SK-N-SH (cell line): Measurements from ENCODE around the gene TFR2. TPM values are rescaled to one million over a fixed set of nuclear protein-coding genes. Genes with fewer than 3 reads are reported as not detected.

Source experiments
- CTCF ChIA-PET: fragments of 300-600, 350-600 bp; formaldehyde crosslinking; extraction: SDS; loops from one replicate; lab custom pipeline; 2021; lab: Yijun Ruan, JAX
- POLR2A ChIA-PET: fragments of 350-600 bp; sonication (Branson Sonifier 250); formaldehyde crosslinking; extraction: SDS; loops from one replicate; lab custom pipeline; 2020; ENCODE audit warnings: antibody characterized with exemption, inconsistent platforms; lab: Yijun Ruan, JAX
- DNase-seq: peaks from one replicate; pipeline ENCODE4 v3.0.0; 2012
- H2AFZ ChIP-seq: fragments of 200-600 bp; sonication (generic); 2 replicates; pipeline ENCODE4 v1.8.1; 2016; ENCODE audit warnings: antibody characterized with exemption, mild to moderate bottlenecking, low read depth
- H3F3A ChIP-seq: fragments of 200-600 bp; sonication (generic); replicated peaks from 2 replicates; pipeline ENCODE3; 2016; ENCODE audit warnings: antibody characterized with exemption, mild to moderate bottlenecking; ENCODE audit not compliant: insufficient read depth
- H3K27ac ChIP-seq, 2 experiments: fragments of 200-500 bp in 1 of 2; fragments of 200-600 bp in 1 of 2; sonication (Bioruptor generic) in 1 of 2; sonication (generic), shearing (Covaris generic) in 1 of 2; 2 replicates each; pipeline versions ENCODE4 v1.5.1 to v1.6.1; 2014 to 2016; ENCODE audit warnings: low read depth in 2 of 2, inconsistent platforms in 1 of 2, low read length in 1 of 2, mild to moderate bottlenecking in 1 of 2, mixed read lengths in 1 of 2
- H3K27me3 ChIP-seq: fragments of 200-600 bp; sonication (generic), shearing (Covaris generic); 2 replicates; pipeline ENCODE4 v1.6.1; 2016; ENCODE audit warnings: mixed run types; ENCODE audit not compliant: insufficient read depth
- H3K36me3 ChIP-seq, 2 experiments: fragments of 200-500 bp in 1 of 2; fragments of 200-600 bp in 1 of 2; sonication (Bioruptor generic) in 1 of 2; sonication (generic) in 1 of 2; replicated peaks in 1 of 2; 2 replicates each; pipeline versions ENCODE3 to v1.5.1; 2014 to 2016; ENCODE audit warnings: low read length in 1 of 2, mild to moderate bottlenecking in 1 of 2; ENCODE audit not compliant: insufficient read depth in 2 of 2, control insufficient read depth in 1 of 2
- H3K4me1 ChIP-seq, 2 experiments: fragments of 200-500 bp in 1 of 2; fragments of 200-600 bp in 1 of 2; sonication (Bioruptor generic) in 1 of 2; sonication (generic), shearing (Covaris generic) in 1 of 2; 2 replicates each; pipeline versions ENCODE4 v1.5.1 to v1.6.1; 2014 to 2016; ENCODE audit warnings: low read depth in 1 of 2, low read length in 1 of 2, mixed run types in 1 of 2; ENCODE audit not compliant: insufficient read depth in 2 of 2, control insufficient read depth in 1 of 2
- H3K4me2 ChIP-seq: fragments of 200-600 bp; sonication (generic), shearing (Covaris generic); 2 replicates; pipeline ENCODE4 v1.6.1; 2017; ENCODE audit warnings: mixed run types
- H3K4me3 ChIP-seq, 2 experiments: fragments of 200-500 bp in 1 of 2; fragments of 200-600 bp in 1 of 2; sonication (Bioruptor generic) in 1 of 2; sonication (generic), shearing (Covaris generic) in 1 of 2; 2 replicates each; pipeline versions ENCODE4 v1.5.1 to v1.8.1; 2014 to 2016; ENCODE audit warnings: low read depth in 2 of 2, inconsistent platforms in 1 of 2, low read length in 1 of 2, mild to moderate bottlenecking in 1 of 2, mixed read lengths in 1 of 2, moderate library complexity in 1 of 2
- H3K79me2 ChIP-seq: fragments of 200-600 bp; sonication (generic); 2 replicates; pipeline ENCODE4 v1.8.1; 2017; ENCODE audit warnings: mild to moderate bottlenecking; ENCODE audit not compliant: insufficient read depth
- H3K9ac ChIP-seq: fragments of 200-600 bp; sonication (generic); 2 replicates; pipeline ENCODE4 v1.6.1; 2017; ENCODE audit warnings: mixed run types
- H3K9me2 ChIP-seq: fragments of 200-600 bp; sonication (generic); 2 replicates; pipeline ENCODE4 v1.6.1; 2017; ENCODE audit warnings: mixed run types
- H3K9me3 ChIP-seq: fragments of 200-600 bp; sonication (generic); 2 replicates; pipeline ENCODE4 v1.6.1; 2017; ENCODE audit warnings: mixed run types, mild to moderate bottlenecking, moderate library complexity
- H4K20me1 ChIP-seq: fragments of 200-600 bp; sonication (generic); 2 replicates; pipeline ENCODE4 v1.6.1; 2017; ENCODE audit warnings: mild to moderate bottlenecking, mixed run types; ENCODE audit not compliant: insufficient read depth
- CHD2 ChIP-seq: fragments of 150-350 bp; IDR thresholded peaks from 2 replicates; pipeline ENCODE4 v1.6.1; 2018; ENCODE audit warnings: low read length; ENCODE audit not compliant: partially characterized antibody
- EZH2phosphoT487 ChIP-seq: fragments of 200-600 bp; sonication (generic); IDR thresholded peaks from 2 replicates; pipeline ENCODE4 v1.6.1; 2017; ENCODE audit warnings: low read depth, mixed run types, mild to moderate bottlenecking, antibody characterized with exemption, moderate library complexity, borderline replicate concordance
- FOXJ3 ChIP-seq: sonication (generic); formaldehyde crosslinking; IDR thresholded peaks from 2 replicates; pipeline ENCODE4 v1.5.1; 2020; ENCODE audit warnings: mild to moderate bottlenecking, missing genetic modification reagents
- GATA2 ChIP-seq: sonication (generic); formaldehyde crosslinking; IDR thresholded peaks from 2 replicates; pipeline ENCODE4 v1.5.0; 2020; ENCODE audit warnings: mild to moderate bottlenecking, missing genetic modification reagents
- JUND ChIP-seq: IDR thresholded peaks from 2 replicates; pipeline ENCODE4 v1.4.0; 2012
- MAX ChIP-seq: IDR thresholded peaks from 2 replicates; pipeline ENCODE4 v1.4.0; 2012; ENCODE audit warnings: low read depth
- MEF2A ChIP-seq: IDR thresholded peaks from 2 replicates; pipeline ENCODE4 v1.4.0; 2012; ENCODE audit warnings: low read depth, borderline replicate concordance
- PBX3 ChIP-seq: IDR thresholded peaks from 2 replicates; pipeline ENCODE4; 2012
- POLR2AphosphoS5 ChIP-seq: IDR thresholded peaks from 2 replicates; pipeline ENCODE4 v1.6.1; 2012; ENCODE audit warnings: low read depth, low read length
- RAD21 ChIP-seq: IDR thresholded peaks from 2 replicates; pipeline ENCODE4 v1.6.1; 2012; ENCODE audit warnings: mild to moderate bottlenecking, low read length
- RCOR1 ChIP-seq: fragments of 150-350 bp; IDR thresholded peaks from 2 replicates; pipeline ENCODE4 v1.6.1; 2017; ENCODE audit warnings: antibody characterized with exemption, low read length
- REST ChIP-seq: IDR thresholded peaks from 2 replicates; pipeline ENCODE4 v1.6.1; 2012; ENCODE audit warnings: mild to moderate bottlenecking, low read depth, low read length, moderate library complexity
- RXRA ChIP-seq: IDR thresholded peaks from 2 replicates; pipeline ENCODE4 v1.4.0; 2012; ENCODE audit warnings: low read depth, mild to moderate bottlenecking, borderline replicate concordance
- SMC3 ChIP-seq: IDR thresholded peaks from 2 replicates; pipeline ENCODE4 v1.6.1; 2012; ENCODE audit warnings: low read depth, low read length, improper control_type of control experiment
- TAF1 ChIP-seq: IDR thresholded peaks from 2 replicates; pipeline ENCODE4 v1.6.1; 2012; ENCODE audit warnings: low read depth, mild to moderate bottlenecking, low read length, moderate library complexity, borderline replicate concordance
- TEAD4 ChIP-seq: IDR thresholded peaks from 2 replicates; pipeline ENCODE4 v1.4.0; 2012; ENCODE audit warnings: mild to moderate bottlenecking, borderline replicate concordance; ENCODE audit not compliant: insufficient read depth
- USF2 ChIP-seq: fragments of 150-350 bp; IDR thresholded peaks from 2 replicates; pipeline ENCODE4 v1.6.1; 2017; ENCODE audit warnings: antibody characterized with exemption, low read length, low read depth, borderline replicate concordance
- WGBS: methylation state at CpG from one replicate; pipeline ENCODE4 v1.1.6; 2017; ENCODE audit warnings: low lambda C conversion rate; 5-methylcytosine and 5-hydroxymethylcytosine counted together
- polyA plus RNA-seq, 3 experiments: library from polyadenylated mRNA; depleted of rRNA; stranded (reverse); fragments of >200 nt; gene quantifications; 2 replicates each; pipeline ENCODE4 v1.2.3, GENCODE V29; 2012

TFR2 gene
- polyA plus RNA-seq, 1 of the 3 experiments (the other 2 are of a cell fraction) = 0.30 TPM

GRCh38 chr7:100681491-100682227 lies 40.3 kb upstream of the TFR2 start:
- TF ChIP-seq TEAD4 (no peak), RXRA (no peak), SMC3 (no peak), FOXJ3 (CRISPR knock-in tag) (no peak), RAD21 (no peak), EZH2phosphoT487 (no peak), RCOR1 (no peak), POLR2AphosphoS5 (no peak; the same call in 1 of the 2 replicates), JUND (no peak), CHD2 (no peak), GATA2 (no peak), MAX (no peak), MEF2A (no peak)
- peak; percentile 44 for DNase-seq
- Histone ChIP-seq H3K36me3 (peaks cover 38 to 97% of the 10 kb centered on the region in 2 experiments), H3K9ac (no peak overlapping the region), H3K79me2 (peaks cover 18% of the 10 kb centered on the region), H3F3A (peaks cover 57% of the 10 kb centered on the region), H3K9me2 (no peaks in the 10 kb centered on the region), H3K4me3 (no peak overlapping the region), H3K9me3 (no peaks in the 10 kb centered on the region), H3K4me2 (no peak overlapping the region), H3K27me3 (no peaks in the 10 kb centered on the region), H3K27ac (no peak overlapping the region), H4K20me1 (peaks cover 50% of the 10 kb centered on the region), H3K4me1 (peaks cover 0 to 30% of the 10 kb centered on the region in 2 experiments; a peak in 1 of 4 replicates), H2AFZ (no peak overlapping the region)
- 83% methylated on average over 13 of the region's 29 CpGs for WGBS
- ChIA-PET POLR2A (interaction anchor here (1.0 to 1.9 kb wide), 4 partner anchors 9 to 79 kb away, joined by 3 to 4 read pairs (median 4); partner anchors contain the start of genes MOSPD3 and PCOLCE), CTCF (interaction anchor here (1.0 to 10.5 kb wide), 8 partner anchors 11 to 95 kb away, joined by 3 to 227 read pairs (median 10); partner anchors contain the start of genes ACTL6B, FBXO24, GIGYF1 and LRCH4)

GRCh38 chr7:100680576-100681271 lies 39.4 kb upstream of the TFR2 start:
- WGBS = 97% methylated on average over 9 of the region's 18 CpGs
- TF ChIP-seq PBX3 = peak; percentile 4; the same call in 1 of the 2 replicates
- TF ChIP-seq USF2 = no peak
- no peak for TF ChIP-seq FOXJ3 (CRISPR knock-in tag)
- no peak; the same call in 1 of the 2 replicates for TF ChIP-seq JUND
- no peak for TF ChIP-seq RCOR1
- TF ChIP-seq POLR2AphosphoS5 = peak; percentile 38; the same call in 1 of the 2 replicates
- no peak for TF ChIP-seq REST
- no peak for TF ChIP-seq TAF1
- TF ChIP-seq GATA2 = no peak
- no peak for TF ChIP-seq TEAD4
- TF ChIP-seq EZH2phosphoT487 = no peak
- H3K9me3 ChIP-seq = no peaks in the 10 kb centered on the region
- H3K4me2 ChIP-seq = no peak overlapping the region
- ChIA-PET CTCF (interaction anchor here (0.8 to 10.5 kb wide), 11 partner anchors 12 to 198 kb away, joined by 3 to 227 read pairs (median 5); partner anchors contain the start of genes ACTL6B, FBXO24, GIGYF1 and LRCH4), POLR2A (interaction anchor here (0.5 to 3.5 kb wide), 8 partner anchors 10 to 192 kb away, joined by 3 to 14 read pairs (median 4); partner anchors contain the start of genes ACTL6B, GIGYF1 and MOSPD3)
- H3F3A ChIP-seq = peaks cover 61% of the 10 kb centered on the region
- peak; percentile 50 for DNase-seq
- no peaks in the 10 kb centered on the region for H3K27me3 ChIP-seq
- H3K36me3 ChIP-seq = peaks cover 37 to 91% of the 10 kb centered on the region in 2 experiments
- H4K20me1 ChIP-seq = peaks cover 56% of the 10 kb centered on the region
- peaks cover 28% of the 10 kb centered on the region for H3K79me2 ChIP-seq
- H2AFZ ChIP-seq = no peak overlapping the region
- no peak overlapping the region for H3K9ac ChIP-seq
- H3K4me3 ChIP-seq = no peak overlapping the region
- H3K27ac ChIP-seq = peak overlapping the region; percentile 2 to 9; a peak in 1 of 4 replicates
- no peaks in the 10 kb centered on the region for H3K9me2 ChIP-seq
- peaks cover 0 to 35% of the 10 kb centered on the region in 2 experiments; a peak in 1 of 4 replicates for H3K4me1 ChIP-seq
